IMR-90 (cell line): ENCODE data around the gene TP53I11. TPM values are rescaled to one million over a fixed set of nuclear protein-coding genes. Genes with fewer than 3 reads are reported as not detected.

Source experiments
- ATAC-seq: fragments of 200-7000 bp; cut with Tn5 transposase; 2 replicates; pipeline ENCODE4 v1.9.1; 2020; ENCODE audit warnings: low read depth, mild to moderate bottlenecking, moderate library complexity
- BruUV-seq: library from RNA; stranded (reverse); fragments of 400-500 nt; replicated peaks from 2 replicates; lab custom pipeline; 2021; lab: Mats Ljungman, UMichigan
- CTCF ChIA-PET: fragments of 300-600 bp; formaldehyde crosslinking; extraction: SDS; loops from one replicate; lab custom pipeline; 2021; ENCODE audit warnings: antibody characterized with exemption; lab: Yijun Ruan, JAX
- POLR2A ChIA-PET: fragments of 300-600 bp; sonication (Branson Sonifier 250); formaldehyde crosslinking; loops from one replicate; lab custom pipeline; 2022; ENCODE audit warnings: antibody characterized with exemption; ENCODE audit not compliant: unreplicated experiment; lab: Charles Lee
- DNase-seq: peaks from one replicate; pipeline ENCODE4 v3.0.0; 2013
- H2AFZ ChIP-seq: replicated peaks from 2 replicates; pipeline ENCODE3; 2013; ENCODE audit warnings: low read length, mild to moderate bottlenecking; ENCODE audit not compliant: poor library complexity
- H2AK5ac ChIP-seq: 2 replicates; pipeline ENCODE4 v1.6.1; 2013; ENCODE audit warnings: low read depth, low read length, inconsistent platforms
- H2AK9ac ChIP-seq: replicated peaks from 2 replicates; pipeline ENCODE3; 2013; ENCODE audit warnings: mild to moderate bottlenecking, low read depth, low read length, moderate library complexity; ENCODE audit not compliant: poor library complexity
- H2BK120ac ChIP-seq: 2 replicates; pipeline ENCODE4 v1.6.1; 2013; ENCODE audit warnings: low read depth, low read length, inconsistent platforms
- H2BK15ac ChIP-seq: 3 replicates; pipeline ENCODE4 v1.6.1; 2013; ENCODE audit warnings: low read depth, low read length, inconsistent platforms
- H2BK20ac ChIP-seq: 2 replicates; pipeline ENCODE4 v1.6.1; 2013; ENCODE audit warnings: low read depth, mild to moderate bottlenecking, inconsistent platforms, low read length, moderate library complexity
- H2BK5ac ChIP-seq: 2 replicates; pipeline ENCODE4 v1.6.1; 2013; ENCODE audit warnings: mild to moderate bottlenecking, low read depth, low read length, inconsistent platforms; ENCODE audit not compliant: poor library complexity, severe bottlenecking
- H3K14ac ChIP-seq: replicated peaks from 2 replicates; pipeline ENCODE4 v1.6.1; 2013; ENCODE audit warnings: low read depth, low read length, inconsistent platforms
- H3K18ac ChIP-seq: 2 replicates; pipeline ENCODE4 v1.6.1; 2013; ENCODE audit warnings: low read depth, low read length, control low read depth
- H3K23ac ChIP-seq: 2 replicates; pipeline ENCODE4 v1.6.1; 2013; ENCODE audit warnings: low read depth, low read length, inconsistent platforms
- H3K27ac ChIP-seq: 2 replicates; pipeline ENCODE4 v1.5.1; 2013; ENCODE audit warnings: mild to moderate bottlenecking, control low read depth, low read length; ENCODE audit not compliant: insufficient read depth
- H3K27me3 ChIP-seq: 2 replicates; pipeline ENCODE4 v1.6.1; 2013; ENCODE audit warnings: low read length; ENCODE audit not compliant: control insufficient read depth, insufficient read depth
- H3K36me3 ChIP-seq: 2 replicates; pipeline ENCODE4 v1.6.1; 2013; ENCODE audit warnings: low read length, mixed read lengths; ENCODE audit not compliant: control insufficient read depth, insufficient read depth
- H3K4ac ChIP-seq: 2 replicates; pipeline ENCODE4 v1.6.1; 2013; ENCODE audit warnings: low read depth, low read length, inconsistent platforms
- H3K4me1 ChIP-seq: 2 replicates; pipeline ENCODE4 v1.6.1; 2013; ENCODE audit warnings: low read length, mixed read lengths; ENCODE audit not compliant: control insufficient read depth, insufficient read depth
- H3K4me2 ChIP-seq: 2 replicates; pipeline ENCODE4 v1.6.1; 2013; ENCODE audit warnings: low read depth, mild to moderate bottlenecking, control low read depth, low read length, moderate library complexity
- H3K4me3 ChIP-seq: 2 replicates; pipeline ENCODE4 v1.5.1; 2013; ENCODE audit warnings: low read depth, mild to moderate bottlenecking, control low read depth, low read length, moderate library complexity; ENCODE audit not compliant: insufficient read depth
- H3K56ac ChIP-seq: 2 replicates; pipeline ENCODE4 v1.6.1; 2013; ENCODE audit warnings: low read length, inconsistent platforms; ENCODE audit not compliant: insufficient read depth; ENCODE audit errors: extremely low read depth
- H3K79me1 ChIP-seq, 2 experiments: 2 replicates each; pipeline ENCODE4 v1.6.1; 2013; ENCODE audit warnings: low read length in 2 of 2, inconsistent platforms in 1 of 2, low read depth in 1 of 2
- H3K9ac ChIP-seq: 2 replicates; pipeline ENCODE4 v1.6.1; 2013; ENCODE audit warnings: low read depth, low read length, control low read depth
- H3K9me1 ChIP-seq: 2 replicates; pipeline ENCODE4 v1.6.1; 2013; ENCODE audit warnings: low read length, inconsistent platforms; ENCODE audit not compliant: insufficient read depth
- H3K9me3 ChIP-seq: 2 replicates; pipeline ENCODE4 v1.6.1; 2013; ENCODE audit warnings: low read length; ENCODE audit not compliant: control insufficient read depth, insufficient read depth
- H4K20me1 ChIP-seq: 2 replicates; pipeline ENCODE4 v1.6.1; 2013; ENCODE audit warnings: low read length, inconsistent platforms; ENCODE audit not compliant: insufficient read depth
- H4K5ac ChIP-seq: 2 replicates; pipeline ENCODE4 v1.6.1; 2013; ENCODE audit warnings: mild to moderate bottlenecking, low read depth, low read length, control low read depth
- H4K8ac ChIP-seq, 2 experiments: 2 replicates each; pipeline ENCODE4 v1.6.1; 2013; ENCODE audit warnings: low read depth in 2 of 2, low read length in 2 of 2, control low read depth in 1 of 2, inconsistent platforms in 1 of 2
- H4K91ac ChIP-seq: 2 replicates; pipeline ENCODE4 v1.6.1; 2013; ENCODE audit warnings: low read depth, low read length, inconsistent platforms; ENCODE audit not compliant: insufficient read depth
- MAZ ChIP-seq: IDR thresholded peaks from 2 replicates; pipeline ENCODE4 v1.6.1; 2012; ENCODE audit warnings: low read depth, mild to moderate bottlenecking, low read length, improper control_type of control experiment, moderate library complexity, borderline replicate concordance
- RFX5 ChIP-seq: IDR thresholded peaks from 2 replicates; pipeline ENCODE4 v1.8.0; 2012; ENCODE audit warnings: low read depth, mild to moderate bottlenecking, low read length, moderate library complexity
- WGBS, 2 experiments: methylation state at CpG; one replicate each; pipeline versions ENCODE4 v1.1.5 to v1.1.7; 2013; ENCODE audit warnings: missing lambda C conversion rate in 2 of 2; ENCODE audit not compliant: insufficient read length in 1 of 2; ENCODE audit errors: extremely low coverage in 2 of 2; 5-methylcytosine and 5-hydroxymethylcytosine counted together
- dilution Hi-C: fragments of 300-500 bp; cut with HindIII; formaldehyde crosslinking; loops from one replicate; pipeline ENCODE4 v1.14.3; 2018; ENCODE audit warnings: low sequenced_read_pairs; ENCODE audit not compliant: unreplicated experiment
- in situ Hi-C: fragments of 300-500 bp; cut with MboI; formaldehyde crosslinking; loops from 3 replicates; pipeline ENCODE4 v1.14.3; 2019; ENCODE audit warnings: low sequenced_read_pairs, inconsistent platforms, mixed read lengths
- intact Hi-C: fragments of 100-400 bp; cut with micrococcal nuclease; formaldehyde crosslinking; loops from 2 replicates; pipeline ENCODE4 v1.10.0; 2022
- polyA plus RNA-seq, 3 experiments: library from polyadenylated mRNA; depleted of rRNA; stranded (reverse); fragments of >200 nt; gene quantifications; 2 replicates each; pipeline ENCODE4 v1.2.3, GENCODE V29; 2012; ENCODE audit warnings: low replicate concordance in 1 of 3
- total RNA-seq: library from RNA; depleted of rRNA; stranded (reverse); fragments of >200 nt; gene quantifications from 2 replicates; pipeline ENCODE4 v1.2.3, GENCODE V29; 2012

TP53I11 gene
- total and polyA plus RNA-seq, 2 of the 4 experiments (the other 2 are of a cell fraction): 3.9 to 22.0 TPM

DNA sequence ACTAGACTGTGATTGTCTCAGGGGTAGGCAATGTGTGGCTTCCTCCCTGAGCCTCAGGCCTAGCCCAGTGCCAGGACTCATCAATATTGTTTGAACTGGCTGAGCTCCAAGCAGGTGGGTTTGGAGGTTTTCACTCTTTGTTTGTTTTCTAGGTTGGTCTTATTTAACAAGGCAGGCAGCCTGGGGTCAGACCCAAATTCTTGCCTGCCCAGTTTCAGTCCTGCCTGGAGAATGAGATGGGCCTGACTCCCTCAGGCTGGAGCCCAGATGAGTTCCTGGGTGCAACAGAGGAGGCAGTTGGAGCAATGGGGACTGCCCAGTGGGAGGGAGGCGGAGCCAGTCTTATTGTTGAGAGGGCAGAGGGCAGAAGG is 28.3 kb upstream of the TP53I11 start:
- Histone ChIP-seq H3K27me3 (peaks cover 15% of the 10 kb centered on the region; the same call in 1 of the 2 replicates), H3K23ac (no peak overlapping the region), H2AK9ac (no peak overlapping the region), H3K4ac (no peak overlapping the region), H2BK5ac (no peak overlapping the region), H4K5ac (no peak overlapping the region; the same call in 1 of the 2 replicates), H3K4me1 (peaks cover 5% of the 10 kb centered on the region), H3K4me2 (no peak overlapping the region), H2AFZ (no peak overlapping the region), H2AK5ac (no peak overlapping the region), H3K56ac (no peak overlapping the region), H3K9ac (no peak overlapping the region), H3K4me3 (no peak overlapping the region), H4K20me1 (no peaks in the 10 kb centered on the region), H2BK120ac (no peak overlapping the region), H3K14ac (no peak overlapping the region), H3K9me3 (peaks cover 3% of the 10 kb centered on the region; the same call in 1 of the 2 replicates), H3K9me1 (no peaks in the 10 kb centered on the region; the same call in 1 of the 2 replicates), H2BK20ac (no peak overlapping the region), H2BK15ac (no peak overlapping the region), H4K91ac (no peak overlapping the region), H4K8ac (no peak overlapping the region), H3K18ac (no peak overlapping the region; the same call in 1 of the 2 replicates), H3K27ac (no peak overlapping the region), H3K36me3 (no peaks in the 10 kb centered on the region), H3K79me1 (no peaks in the 10 kb centered on the region)
- TF ChIP-seq MAZ: no peak
- no peak for TF ChIP-seq RFX5
- BruUV-seq: no TSS peak
- ATAC-seq: no peak
- no CpG with 5 or more reads among the region's 1 CpG for WGBS, 2 experiments
- intact Hi-C loops: no loop called here
- POLR2A ChIA-PET: no interaction called here
- no peak for DNase-seq
- dilution Hi-C loops: no loop called here
- in situ Hi-C loops: no loop called here
- CTCF ChIA-PET: interaction anchor here (1.2 kb wide), 1 partner anchor 12 kb away, joined by 3 read pairs; no protein-coding TSS in a partner anchor
